Thyroid gland (tissue), 4 donors: Measurements from ENCODE around the gene EVA1A.

Source experiments
- CTCF ChIP-seq, 6 experiments: fragments of 200-600 bp in 3 of 6; fragments of 450-650 bp in 3 of 6; sonication (generic) in 3 of 6; IDR thresholded peaks; one replicate each; pipeline ENCODE4 v1.5.1; 2016 to 2019; ENCODE audit warnings: antibody characterized with exemption in 6 of 6, mild to moderate bottlenecking in 2 of 6, inconsistent platforms in 1 of 6, moderate library complexity in 1 of 6
- POLR2A ChIP-seq, 2 donors: fragments of 450-650 bp; IDR thresholded peaks; one replicate each; pipeline ENCODE4 v1.6.1; 2017; ENCODE audit warnings: antibody characterized with exemption in 2 of 2, mild to moderate bottlenecking in 2 of 2, moderate library complexity in 1 of 2

GRCh38 chr2:75607988-75608683, 47.4 kb upstream of the EVA1A start:
- TF ChIP-seq CTCF (IDR thresholded peaks at IDR 0.05) = no peak
- TF ChIP-seq POLR2A (IDR thresholded peaks at IDR 0.05) = peak in 1 of 2 donors; percentile 50
